ENCODE data around the gene LCN1.
"Not testable (repeated sequence)": the region's sequence is repeated elsewhere in the genome, so short reads cannot be mapped to it uniquely, and the experiment has no call there.

LCN1 gene

GRCh38 chr9:135524130-135524861 lies 3.1 kb downstream of the LCN1 start:
- no peak for DNase-seq

GRCh38 chr9:135525241-135526088 lies 4.2 kb downstream of the LCN1 start:
- no peak for DNase-seq

GRCh38 chr9:135526089-135526729 lies 5.0 kb downstream of the LCN1 start:
- no peak for DNase-seq

- DNase-seq, result no peak
Observed at GRCh38 chr9:135526730-135527571, 5.7 kb downstream of the LCN1 start.

GRCh38 chr9:135528842-135529435 lies 7.7 kb downstream of the LCN1 start:
- not testable (repeated sequence) for DNase-seq

- DNase-seq, result no peak
Observed at GRCh38 chr9:135530146-135530545, 8.9 kb downstream of the LCN1 start.

GRCh38 chr9:135531096-135531495 lies 9.9 kb downstream of the LCN1 start:
- no peak for DNase-seq

GRCh38 chr9:135533113-135533512 lies 11.9 kb downstream of the LCN1 start:
- DNase-seq, result no peak

GRCh38 chr9:135533674-135534073 lies 12.4 kb downstream of the LCN1 start:
- no peak for DNase-seq

- not testable (repeated sequence) for DNase-seq
Observed at GRCh38 chr9:135534192-135534711, 13.0 kb downstream of the LCN1 start.

- not testable (repeated sequence) for DNase-seq
Observed at GRCh38 chr9:135534826-135535225, 13.6 kb downstream of the LCN1 start.

- DNase-seq, result not testable (repeated sequence)
Observed at GRCh38 chr9:135535631-135536030, 14.4 kb downstream of the LCN1 start.

- no peak for DNase-seq
Observed at GRCh38 chr9:135536216-135536615, 15.0 kb downstream of the LCN1 start.

- not testable (repeated sequence) for DNase-seq
Observed at GRCh38 chr9:135543262-135543894, 22.1 kb downstream of the LCN1 start.

GRCh38 chr9:135544981-135545635 lies 23.9 kb downstream of the LCN1 start:
- no peak for DNase-seq

- DNase-seq, result not testable (repeated sequence)
Observed at GRCh38 chr9:135545646-135546176, 24.5 kb downstream of the LCN1 start, which contains the start of gene OBP2A. TSS of gene OBP2A (plus strand) at chr9:135546126. CDS start at chr9:135546181, 55 bp downstream.

- DNase-seq, result not testable (repeated sequence)
Observed at GRCh38 chr9:135546792-135547617, 25.8 kb downstream of the LCN1 start.

- DNase-seq, result no peak
Observed at GRCh38 chr9:135547756-135548736, 26.8 kb downstream of the LCN1 start.

Measured in effector CD8-positive, alpha-beta T cell (primary cell).